Trophoblast cell (in vitro differentiated cells and primary cell): ENCODE measurements around the gene AADACL4. TPM values are rescaled to one million over a fixed set of nuclear protein-coding genes. Genes with fewer than 3 reads are reported as not detected.
A peak's percentile ranks its signal among the peaks of the same experiment; 100 is the strongest.

Experiments
- DNase-seq, 2 donors: peaks; one replicate each; pipeline ENCODE4 v3.0.0-alpha.2; 2016
- H2AFZ ChIP-seq: 2 replicates; pipeline ENCODE4 v1.6.1; 2013; ENCODE audit warnings: low read length, moderate library complexity, mild to moderate bottlenecking; ENCODE audit not compliant: insufficient read depth, poor library complexity
- H2AK5ac ChIP-seq: 2 replicates; pipeline ENCODE4 v1.6.1; 2013; ENCODE audit warnings: mild to moderate bottlenecking, low read length
- H2BK120ac ChIP-seq: 2 replicates; pipeline ENCODE4 v1.6.1; 2013; ENCODE audit warnings: low read length, mild to moderate bottlenecking, moderate library complexity; ENCODE audit not compliant: insufficient read depth, poor library complexity
- H2BK12ac ChIP-seq: 2 replicates; pipeline ENCODE4 v1.6.1; 2013; ENCODE audit warnings: mild to moderate bottlenecking, low read length, moderate library complexity
- H2BK5ac ChIP-seq: 2 replicates; pipeline ENCODE4 v1.6.1; 2013; ENCODE audit warnings: low read length, low read depth, moderate library complexity, mild to moderate bottlenecking; ENCODE audit not compliant: poor library complexity
- H3K14ac ChIP-seq: 2 replicates; pipeline ENCODE4 v1.6.1; 2013; ENCODE audit warnings: mild to moderate bottlenecking, low read length
- H3K18ac ChIP-seq: 2 replicates; pipeline ENCODE4 v1.6.1; 2013; ENCODE audit warnings: mild to moderate bottlenecking, low read length
- H3K23ac ChIP-seq: 2 replicates; pipeline ENCODE4 v1.6.1; 2013; ENCODE audit warnings: low read length
- H3K27ac ChIP-seq: 2 replicates; pipeline ENCODE4 v1.5.1; 2013; ENCODE audit warnings: low read depth, mild to moderate bottlenecking, inconsistent platforms, low read length, moderate library complexity
- H3K27me3 ChIP-seq: 2 replicates; pipeline ENCODE4 v1.6.1; 2013; ENCODE audit warnings: inconsistent platforms, mild to moderate bottlenecking, low read length, moderate library complexity; ENCODE audit not compliant: insufficient read depth
- H3K36me3 ChIP-seq, 2 experiments: 1 replicate in 1 of 2; 2 replicates in 1 of 2; pipeline ENCODE4 v1.6.1; 2013; ENCODE audit warnings: low read length in 2 of 2, mild to moderate bottlenecking in 2 of 2, moderate library complexity in 1 of 2; ENCODE audit not compliant: insufficient read depth in 2 of 2, control insufficient read depth in 1 of 2
- H3K4ac ChIP-seq: 2 replicates; pipeline ENCODE4 v1.6.1; 2013; ENCODE audit warnings: low read depth, mild to moderate bottlenecking, low read length, moderate library complexity
- H3K4me1 ChIP-seq, 2 experiments: 1 replicate in 1 of 2; 2 replicates in 1 of 2; pipeline ENCODE4 v1.6.1; 2013; ENCODE audit warnings: low read length in 2 of 2, mild to moderate bottlenecking in 2 of 2, moderate library complexity in 1 of 2; ENCODE audit not compliant: insufficient read depth in 2 of 2, control insufficient read depth in 1 of 2
- H3K4me2 ChIP-seq: 2 replicates; pipeline ENCODE4 v1.6.1; 2013; ENCODE audit warnings: inconsistent platforms, mild to moderate bottlenecking, low read length, moderate library complexity
- H3K4me3 ChIP-seq: 2 replicates; pipeline ENCODE4 v1.5.1; 2013; ENCODE audit warnings: mild to moderate bottlenecking, low read depth, low read length, inconsistent platforms
- H3K79me1 ChIP-seq: one replicate; pipeline ENCODE4 v1.6.1; 2013; ENCODE audit warnings: low read length
- H3K79me2 ChIP-seq: 2 replicates; pipeline ENCODE4 v1.6.1; 2013; ENCODE audit warnings: low read length, mild to moderate bottlenecking; ENCODE audit not compliant: control insufficient read depth, insufficient read depth, poor library complexity
- H3K9ac ChIP-seq: 2 replicates; pipeline ENCODE4 v1.6.1; 2013; ENCODE audit warnings: mild to moderate bottlenecking, low read length
- H3K9me3 ChIP-seq: 2 replicates; pipeline ENCODE4 v1.6.1; 2013; ENCODE audit warnings: low read depth, mild to moderate bottlenecking, control low read depth, inconsistent platforms, low read length; ENCODE audit not compliant: insufficient read depth
- H4K12ac ChIP-seq: 2 replicates; pipeline ENCODE4 v1.6.1; 2013; ENCODE audit warnings: low read depth, mild to moderate bottlenecking, low read length, moderate library complexity
- H4K8ac ChIP-seq: 2 replicates; pipeline ENCODE4 v1.6.1; 2013; ENCODE audit warnings: low read depth, mild to moderate bottlenecking, low read length, moderate library complexity
- H4K91ac ChIP-seq: one replicate; pipeline ENCODE4 v1.6.1; 2013; ENCODE audit warnings: low read depth, mild to moderate bottlenecking, low read length, moderate library complexity
- WGBS: extraction: QIAGEN DNeasy Blood & Tissue Kit; methylation state at CpG from one replicate; pipeline ENCODE4 v1.1.7; 2013; ENCODE audit warnings: missing lambda C conversion rate; ENCODE audit not compliant: insufficient read length, insufficient coverage; ENCODE audit errors: extremely low coverage; 5-methylcytosine and 5-hydroxymethylcytosine counted together
- polyA plus RNA-seq: library from polyadenylated mRNA; stranded (reverse); fragments of 200-250 nt; gene quantifications from 2 replicates; pipeline ENCODE4 v1.2.3, GENCODE V29; 2013

Gene AADACL4
- polyA plus RNA-seq: 0.03 TPM in 1 of 2 replicates, not detected in the other

DNA sequence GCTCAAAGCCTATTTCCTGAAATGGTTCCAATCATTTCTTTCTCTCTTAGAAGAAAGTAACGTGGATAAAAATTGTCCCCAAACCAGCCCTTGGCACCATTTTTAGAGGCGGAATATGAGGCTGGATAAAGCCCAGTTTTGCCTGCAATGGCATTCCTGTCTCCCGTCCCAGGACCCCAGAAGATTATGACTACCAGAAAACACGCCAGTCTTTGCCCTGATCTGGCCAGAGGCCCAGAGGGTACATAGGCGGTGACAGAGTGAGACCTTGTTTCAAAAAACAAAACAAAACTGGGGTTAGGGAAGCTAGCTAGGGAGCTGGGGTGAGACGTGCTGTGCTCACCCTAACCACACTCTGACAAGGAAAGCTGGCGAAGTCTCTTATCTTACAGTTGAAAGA lies at the start of gene AADACL4:
Gene AADACL4 (plus strand): TSS at position 301 of the 400 bp plus-strand sequence. CDS start 462 bp downstream, outside the sequence.
- H3K4me3 ChIP-seq: peak within 1 kb of the TSS; percentile 41
- no peak within 1 kb of the TSS for H2AFZ ChIP-seq
- no peaks in the 10 kb centered on the region for H3K27me3 ChIP-seq
- no peak within 1 kb of the TSS for H4K8ac ChIP-seq
- no peak within 1 kb of the TSS for H3K14ac ChIP-seq
- no peak for DNase-seq
- H3K9ac ChIP-seq: no peak within 1 kb of the TSS
- H2BK12ac ChIP-seq: no peak within 1 kb of the TSS
- no peak within 1 kb of the TSS for H3K27ac ChIP-seq
- no peak within 1 kb of the TSS for H3K23ac ChIP-seq
- H4K91ac ChIP-seq: no peak within 1 kb of the TSS
- no peaks in the 10 kb centered on the region for H3K79me1 ChIP-seq
- H3K36me3 ChIP-seq: no peaks in the 10 kb centered on the region
- no peaks in the 10 kb centered on the region for H3K79me2 ChIP-seq
- H3K4me2 ChIP-seq: no peak within 1 kb of the TSS
- WGBS: no CpG with 5 or more reads among the region's 7 CpGs
- H4K12ac ChIP-seq: no peak within 1 kb of the TSS
- no peak within 1 kb of the TSS for H2BK120ac ChIP-seq
- no peak within 1 kb of the TSS for H2BK5ac ChIP-seq
- no peak within 1 kb of the TSS for H2AK5ac ChIP-seq
- no peak within 1 kb of the TSS for H3K18ac ChIP-seq
- H3K4me1 ChIP-seq: no peaks in the 10 kb centered on the region
- no peak within 1 kb of the TSS for H3K4ac ChIP-seq
- H3K9me3 ChIP-seq: peaks cover 10% of the 10 kb centered on the region

GRCh38 chr1:12594490-12594889 lies 49.4 kb upstream of the AADACL4 start:
- Histone ChIP-seq H2BK5ac (no peak overlapping the region), H2AFZ (no peak overlapping the region), H3K4me3 (no peak overlapping the region), H3K36me3 (no peaks in the 10 kb centered on the region), H3K4me2 (peak overlapping the region; percentile 78), H3K79me1 (peaks cover 5% of the 10 kb centered on the region), H3K27me3 (no peaks in the 10 kb centered on the region), H3K4ac (no peak overlapping the region), H4K91ac (no peak overlapping the region), H2BK120ac (no peak overlapping the region), H4K12ac (no peak overlapping the region), H3K23ac (no peak overlapping the region), H2AK5ac (no peak overlapping the region), H4K8ac (no peak overlapping the region), H2BK12ac (no peak overlapping the region), H3K79me2 (peaks cover 5% of the 10 kb centered on the region), H3K18ac (no peak overlapping the region), H3K9ac (no peak overlapping the region), H3K4me1 (peaks cover 17 to 21% of the 10 kb centered on the region in 2 experiments), H3K14ac (no peak overlapping the region), H3K9me3 (peaks cover 2% of the 10 kb centered on the region), H3K27ac (no peak overlapping the region)
- no peak for DNase-seq
- WGBS: no CpG with 5 or more reads among the region's 6 CpGs

GRCh38 chr1:12594966-12595756 lies 48.7 kb upstream of the AADACL4 start:
- Histone ChIP-seq H4K12ac (no peak overlapping the region), H3K36me3 (no peaks in the 10 kb centered on the region), H2AFZ (peak overlapping the region; percentile 70), H4K91ac (peak overlapping the region; percentile 78), H3K9ac (no peak overlapping the region), H3K14ac (peak overlapping the region; percentile 43), H3K9me3 (peaks cover 2% of the 10 kb centered on the region), H2BK12ac (peak overlapping the region; percentile 38), H3K4me1 (peaks cover 17 to 21% of the 10 kb centered on the region in 2 experiments), H3K79me2 (peaks cover 5% of the 10 kb centered on the region), H2BK5ac (no peak overlapping the region), H3K27me3 (no peaks in the 10 kb centered on the region), H3K18ac (peak overlapping the region; percentile 80), H4K8ac (peak overlapping the region; percentile 63), H3K79me1 (peaks cover 5% of the 10 kb centered on the region), H3K4ac (peak overlapping the region; percentile 17), H3K23ac (no peak overlapping the region), H3K4me2 (peak overlapping the region; percentile 83), H3K4me3 (peak overlapping the region; percentile 55), H2AK5ac (no peak overlapping the region), H3K27ac (no peak overlapping the region), H2BK120ac (peak overlapping the region; percentile 31)
- DNase-seq: no peak
- no CpG with 5 or more reads among the region's 47 CpGs for WGBS

- H4K8ac ChIP-seq: no peak overlapping the region
- H2BK120ac ChIP-seq: no peak overlapping the region
- H4K12ac ChIP-seq: no peak overlapping the region
- no peak overlapping the region for H2BK5ac ChIP-seq
- WGBS: no CpG with 5 or more reads among the region's 18 CpGs
- H4K91ac ChIP-seq: peak overlapping the region; percentile 41
- H3K9me3 ChIP-seq: peaks cover 2% of the 10 kb centered on the region
- peak overlapping the region; percentile 83 for H3K4me2 ChIP-seq
- peaks cover 5% of the 10 kb centered on the region for H3K79me2 ChIP-seq
- no peaks in the 10 kb centered on the region for H3K27me3 ChIP-seq
- peaks cover 5% of the 10 kb centered on the region for H3K79me1 ChIP-seq
- peak overlapping the region; percentile 25 for H3K4me3 ChIP-seq
- H2AK5ac ChIP-seq: no peak overlapping the region
- no peak overlapping the region for H2BK12ac ChIP-seq
- H3K4ac ChIP-seq: no peak overlapping the region
- no peak overlapping the region for H3K27ac ChIP-seq
- H3K23ac ChIP-seq: no peak overlapping the region
- no peak overlapping the region for H3K14ac ChIP-seq
- H3K9ac ChIP-seq: no peak overlapping the region
- H3K4me1 ChIP-seq: peaks cover 17 to 21% of the 10 kb centered on the region in 2 experiments
- no peak for DNase-seq
- no peaks in the 10 kb centered on the region for H3K36me3 ChIP-seq
- peak overlapping the region; percentile 15 for H2AFZ ChIP-seq
- H3K18ac ChIP-seq: peak overlapping the region; percentile 80
These were observed 48.2 kb upstream of the AADACL4 start for GRCh38 chr1:12595757-12596006.
